ENCODE measurements around the gene EPHB4.

DNA sequence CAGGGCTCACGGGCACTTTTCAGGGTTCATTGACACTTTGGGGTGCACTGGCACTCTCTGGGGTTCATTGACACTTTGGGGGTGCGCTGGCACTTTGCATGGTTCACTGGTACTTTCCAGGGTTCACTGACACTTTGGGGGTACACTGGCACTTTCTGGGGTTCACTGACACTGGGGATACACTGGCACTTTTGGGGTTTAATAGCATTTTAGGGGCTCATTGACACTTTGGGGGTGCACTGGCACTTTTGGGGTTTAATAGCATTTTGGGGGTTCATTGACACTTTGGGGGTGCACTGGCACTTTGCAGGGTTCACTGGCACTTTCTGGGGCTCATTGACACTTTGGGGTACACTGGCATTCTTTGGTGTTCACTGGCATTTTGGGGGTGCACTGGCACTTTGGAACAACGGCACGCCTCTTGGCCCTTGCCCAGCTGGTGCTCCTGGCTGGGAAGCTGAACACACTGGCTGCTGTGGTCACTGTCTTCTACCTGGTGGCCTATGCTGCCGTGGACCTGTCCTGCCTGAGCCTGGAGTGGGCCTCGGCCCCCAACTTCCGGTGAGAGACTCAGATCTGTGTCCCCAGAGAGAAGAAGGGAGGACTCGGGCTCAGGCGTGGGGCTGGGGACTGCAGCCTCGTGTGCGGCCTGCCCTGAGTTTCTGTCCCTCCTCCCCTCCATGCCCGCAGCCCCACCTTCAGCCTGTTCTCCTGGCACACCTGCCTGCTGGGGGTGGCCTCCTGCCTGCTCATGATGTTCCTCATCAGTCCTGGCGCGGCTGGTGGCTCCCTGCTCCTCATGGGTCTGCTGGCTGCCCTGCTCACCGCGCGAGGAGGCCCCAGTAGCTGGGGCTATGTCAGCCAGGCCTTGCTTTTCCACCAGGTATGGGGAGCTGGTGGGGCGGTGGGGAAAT is 33.6 kb upstream of the EPHB4 start:
- TF ChIP-seq ZNF707 (tag by site-specific recombination; IDR thresholded peaks at IDR 0.05) (no peak), ZNF561 (tag by site-specific recombination; IDR thresholded peaks at IDR 0.05; ENCODE audit: borderline replicate concordance) (no peak), ZNF341 (tag by site-specific recombination; IDR thresholded peaks at IDR 0.05; ENCODE audit: low read depth) (no peak), ZBTB8A (tag by site-specific recombination; IDR thresholded peaks at IDR 0.05) (no peak)
